B cell (primary cell): ENCODE results near the gene CAVIN1. TPM values are rescaled to one million over a fixed set of nuclear protein-coding genes. Genes with fewer than 3 reads are reported as not detected.

Experiments used
- ATAC-seq: fragments of 200-7000 bp; cut with Tn5 transposase; one replicate; pipeline ENCODE4 v1.10.0; 2021; ENCODE audit warnings: low read depth, mild to moderate bottlenecking, moderate number of reproducible peaks, moderate library complexity
- CTCF ChIA-PET: fragments of 350-600 bp; sonication (Branson Sonifier 250); formaldehyde crosslinking; loops from one replicate; lab custom pipeline; 2021; ENCODE audit warnings: antibody characterized with exemption, inconsistent platforms; lab: Charles Lee
- POLR2A ChIA-PET: fragments of 350-600 bp; sonication (Branson Sonifier 250); formaldehyde crosslinking; loops from one replicate; lab custom pipeline; 2021; ENCODE audit warnings: antibody characterized with exemption; lab: Charles Lee
- DNase-seq: peaks from one replicate; pipeline ENCODE4 v3.0.0; 2013
- H2AFZ ChIP-seq: 2 replicates; pipeline ENCODE4 v1.6.1; 2012; ENCODE audit warnings: mild to moderate bottlenecking, low read depth, low read length; ENCODE audit not compliant: insufficient read depth, poor library complexity, severe bottlenecking
- H3K27ac ChIP-seq, 2 donors: 1 replicate in 1 of 2; 2 replicates in 1 of 2; pipeline ENCODE4 v1.5.1; 2012 to 2013; ENCODE audit warnings: low read length in 2 of 2, mild to moderate bottlenecking in 2 of 2, moderate library complexity in 1 of 2
- H3K27me3 ChIP-seq, 4 experiments: fragments of 200-600 bp in 1 of 4; sonication (generic) in 1 of 4; replicated peaks in 1 of 4; 1 replicate in 2 of 4; 2 replicates in 2 of 4; pipeline versions ENCODE4 v1.6.1 to v1.7.0; 2013 to 2016; ENCODE audit warnings: low read length in 3 of 4, mild to moderate bottlenecking in 2 of 4, mixed read lengths in 1 of 4, moderate library complexity in 1 of 4; ENCODE audit not compliant: insufficient read depth in 4 of 4, control insufficient read depth in 3 of 4; ENCODE audit errors: control extremely low read depth in 1 of 4
- H3K36me3 ChIP-seq, 2 experiments: replicated peaks in 1 of 2; 1 replicate in 1 of 2; 2 replicates in 1 of 2; pipeline versions ENCODE4 v1.6.1 to v1.7.1; 2013; ENCODE audit warnings: low read length in 1 of 2; ENCODE audit not compliant: insufficient read depth in 2 of 2, control insufficient read depth in 1 of 2; ENCODE audit errors: control extremely low read depth in 1 of 2, extremely low read depth in 1 of 2
- H3K4me1 ChIP-seq, 2 donors: fragments of 200-600 bp in 1 of 2; sonication (generic) in 1 of 2; 1 replicate in 1 of 2; 2 replicates in 1 of 2; pipeline versions ENCODE4 v1.5.1 to v1.6.1; 2013 to 2017; ENCODE audit warnings: low read length in 2 of 2; ENCODE audit not compliant: control insufficient read depth in 2 of 2, insufficient read depth in 2 of 2
- H3K4me2 ChIP-seq: replicated peaks from 2 replicates; pipeline ENCODE3; 2012; ENCODE audit warnings: mild to moderate bottlenecking, low read depth, low read length; ENCODE audit not compliant: poor library complexity, severe bottlenecking
- H3K4me3 ChIP-seq, 5 experiments: fragments of 200-600 bp in 1 of 5; sonication (generic) in 1 of 5; 1 replicate in 3 of 5; 2 replicates in 2 of 5; pipeline versions ENCODE4 v1.5.1 to v1.7.0; 2011 to 2016; ENCODE audit warnings: low read length in 4 of 5, mild to moderate bottlenecking in 4 of 5, low read depth in 2 of 5, control low read depth in 1 of 5, moderate library complexity in 1 of 5; ENCODE audit not compliant: insufficient read depth in 1 of 5; ENCODE audit errors: control extremely low read depth in 1 of 5, extremely low read depth in 1 of 5
- H3K79me2 ChIP-seq: fragments of 200-600 bp; sonication (generic); one replicate; pipeline ENCODE4 v1.6.0; 2016; ENCODE audit warnings: low read length; ENCODE audit not compliant: control insufficient read depth, insufficient read depth
- H3K9ac ChIP-seq: fragments of 200-600 bp; sonication (generic); 2 replicates; pipeline ENCODE4 v1.6.1; 2017; ENCODE audit warnings: mild to moderate bottlenecking, low read length, moderate library complexity
- H3K9me3 ChIP-seq, 3 donors: one replicate each; pipeline versions ENCODE4 v1.6.1 to v1.7.1; 2013; ENCODE audit warnings: low read length in 2 of 3; ENCODE audit not compliant: control insufficient read depth in 2 of 3, insufficient read depth in 1 of 3; ENCODE audit errors: control extremely low read depth in 1 of 3
- H4K20me1 ChIP-seq: 2 replicates; pipeline ENCODE4 v1.6.0; 2012; ENCODE audit warnings: mild to moderate bottlenecking, low read length; ENCODE audit not compliant: insufficient read depth, control insufficient read depth, poor library complexity, severe bottlenecking
- H3K27ac Mint-ChIP-seq: one replicate; pipeline ENCODE4 v1.8.0; 2021; ENCODE audit warnings: mixed read lengths
- H3K27me3 Mint-ChIP-seq: one replicate; pipeline ENCODE4 v1.8.0; 2021; ENCODE audit warnings: mixed read lengths
- H3K4me1 Mint-ChIP-seq: one replicate; pipeline ENCODE4 v1.8.0; 2021; ENCODE audit warnings: mixed read lengths
- H3K4me3 Mint-ChIP-seq: one replicate; pipeline ENCODE4 v1.8.0; 2021; ENCODE audit warnings: mixed read lengths
- H3K9me3 Mint-ChIP-seq: one replicate; pipeline ENCODE4 v1.8.0; 2022; ENCODE audit warnings: mixed read lengths; ENCODE audit not compliant: insufficient read depth
- CTCF ChIP-seq: fragments of 200-600 bp; IDR thresholded peaks from one replicate; pipeline ENCODE4 v1.8.0; 2022; ENCODE audit warnings: antibody characterized with exemption, mild to moderate bottlenecking
- EZH2 ChIP-seq: IDR thresholded peaks from 2 replicates; pipeline ENCODE4 v1.6.1; 2012; ENCODE audit warnings: borderline replicate concordance, low read depth, mild to moderate bottlenecking, moderate library complexity, low read length; ENCODE audit not compliant: insufficient read depth, poor library complexity, severe bottlenecking
- WGBS: methylation state at CpG from one replicate; pipeline ENCODE4 v1.1.5; 2013; ENCODE audit warnings: missing lambda C conversion rate; ENCODE audit not compliant: insufficient coverage; 5-methylcytosine and 5-hydroxymethylcytosine counted together
- intact Hi-C: fragments of 100-400 bp; cut with micrococcal nuclease; formaldehyde crosslinking; loops from one replicate; pipeline ENCODE4 v1.10.0; 2022
- polyA plus RNA-seq: library from polyadenylated mRNA; depleted of rRNA; stranded (reverse); fragments of >200 nt; gene quantifications from 2 replicates; pipeline ENCODE4 v1.2.3, GENCODE V29; 2012
- total RNA-seq, 2 donors: library from RNA; stranded (reverse); fragments of 120-200 nt in 1 of 2; gene quantifications; 1 replicate in 1 of 2; 2 replicates in 1 of 2; pipeline versions ENCODE4 v1.2.3 to v1.2.4, GENCODE V29; 2013 to 2022

CAVIN1 gene
- total and polyA plus RNA-seq, 2 donors (not counting 1 experiment from before 2014, with no cell fraction given): not detected

GRCh38 chr17:42387661-42388380 is 35.2 kb downstream of the CAVIN1 start:
- H3K79me2 ChIP-seq: peaks cover 60% of the 10 kb centered on the region
- H3K4me1 Mint-ChIP-seq: peaks cover 51% of the 10 kb centered on the region

More at GRCh38 chr17:42387661-42388380, 35.2 kb downstream of the CAVIN1 start:
- no peaks in the 10 kb centered on the region for H3K27me3 Mint-ChIP-seq
- under 1% methylated on average over 61 of the region's 62 CpGs for WGBS
- peaks cover 0 to 2% of the 10 kb centered on the region in 2 experiments for H3K36me3 ChIP-seq
- no peak for DNase-seq
- ChIA-PET CTCF (interaction anchor here (0.6 to 2.9 kb wide), 16 partner anchors 9 to 264 kb away, joined by 3 to 24 read pairs (median 5); no protein-coding TSS in a partner anchor), POLR2A (interaction anchor here (0.6 to 2.0 kb wide), 12 partner anchors 8 to 698 kb away, joined by 3 to 13 read pairs (median 4); partner anchors contain the start of genes JUP and NAGLU)
- H3K27ac Mint-ChIP-seq: peak overlapping the region; percentile 99
- no peak for TF ChIP-seq CTCF
- TF ChIP-seq EZH2: no peak
- peak overlapping the region; percentile 88 for H2AFZ ChIP-seq
- H3K9me3 Mint-ChIP-seq: no peaks in the 10 kb centered on the region
- peak overlapping the region; percentile 96 for H3K9ac ChIP-seq
- H4K20me1 ChIP-seq: peaks cover 43% of the 10 kb centered on the region
- peak overlapping the region; percentile 91 to 97 for H3K27ac ChIP-seq
- no peak for ATAC-seq
- intact Hi-C loops: loop anchor here (1.0 to 10.0 kb wide), 11 partner anchors 9 to 977 kb away; partner anchors contain the start of genes DHX58, KCNH4, PLEKHH3 and RETREG3
- H3K4me3 Mint-ChIP-seq: peak overlapping the region; percentile 98
- H3K27me3 ChIP-seq: no peaks in the 10 kb centered on the region
- peaks cover 19 to 26% of the 10 kb centered on the region in 2 donors for H3K4me1 ChIP-seq
- peak overlapping the region; percentile 76 for H3K4me2 ChIP-seq
- no peaks in the 10 kb centered on the region for H3K9me3 ChIP-seq
- H3K4me3 ChIP-seq: peak overlapping the region; percentile 61 to 97 (median 91)
